Stomach smooth muscle (tissue), 2 donors: Measurements from ENCODE around the gene DNAAF8.

Experiments
- H3K27ac ChIP-seq: one replicate; pipeline ENCODE4 v1.7.0; 2013; ENCODE audit warnings: mild to moderate bottlenecking, low read length, inconsistent platforms
- H3K27me3 ChIP-seq, 2 donors: one replicate each; pipeline ENCODE4 v1.7.0; 2013; ENCODE audit warnings: low read length in 2 of 2; ENCODE audit not compliant: insufficient read depth in 2 of 2, control insufficient read depth in 1 of 2
- H3K36me3 ChIP-seq, 2 donors: one replicate each; pipeline ENCODE4 v1.7.0; 2013; ENCODE audit warnings: low read length in 2 of 2; ENCODE audit not compliant: control insufficient read depth in 2 of 2, insufficient read depth in 2 of 2
- H3K4me1 ChIP-seq: one replicate; pipeline ENCODE4 v1.7.0; 2013; ENCODE audit warnings: low read length; ENCODE audit not compliant: control insufficient read depth, insufficient read depth
- H3K4me3 ChIP-seq, 2 donors: one replicate each; pipeline ENCODE4 v1.7.0; 2013; ENCODE audit warnings: low read length in 2 of 2
- H3K9ac ChIP-seq, 2 donors: one replicate each; pipeline ENCODE4 v1.7.0; 2013; ENCODE audit warnings: low read length in 2 of 2, mild to moderate bottlenecking in 1 of 2
- H3K9me3 ChIP-seq, 2 donors: one replicate each; pipeline ENCODE4 v1.7.0; 2013; ENCODE audit warnings: low read length in 2 of 2; ENCODE audit not compliant: control insufficient read depth in 2 of 2
- donor health status: healthy.
- donor health status: Pancreatic carcinoma.

The DNAAF8 gene

DNA sequence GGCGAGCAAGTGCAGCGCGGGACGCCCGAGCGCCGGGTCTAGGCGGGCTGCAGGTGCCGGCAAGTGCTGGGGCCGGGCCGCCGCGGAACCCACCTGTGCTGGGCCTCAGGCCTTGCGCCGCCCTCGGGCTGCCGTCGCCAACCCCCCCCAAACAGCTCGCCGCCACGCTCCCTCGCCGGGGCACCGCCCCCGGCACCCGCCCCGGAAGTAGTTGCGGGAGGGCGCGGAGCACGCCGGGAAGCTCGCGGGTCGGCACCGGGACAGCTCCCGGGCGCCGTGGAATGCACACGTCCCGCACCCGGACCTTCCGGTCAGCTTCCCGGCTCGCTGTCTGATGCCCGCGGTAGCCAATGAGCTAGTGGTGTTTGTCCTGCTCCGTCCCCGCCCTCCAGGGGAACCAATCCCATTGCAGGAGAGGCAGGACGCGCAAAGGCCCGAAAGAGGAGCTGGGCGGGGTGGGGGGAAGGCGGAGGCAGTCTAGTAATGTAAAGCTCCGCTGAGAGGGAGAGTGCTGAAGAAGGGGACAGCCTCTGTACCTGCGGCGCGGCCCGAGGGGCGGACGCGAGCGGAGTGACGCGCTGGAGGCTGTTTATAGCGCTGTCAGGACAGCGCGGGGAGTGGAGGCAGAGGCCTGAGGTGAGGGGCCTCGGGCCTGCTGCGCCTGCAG lies at the start of gene DNAAF8, which contains the start of gene ANKS3:
DNAAF8 (plus strand) TSS at position 475 of the 667 bp plus-strand sequence. CDS start 1,978 bp downstream, outside the sequence.
ANKS3 (minus strand) TSS at position 209 of the 667 bp plus-strand sequence. CDS start 4,122 bp downstream, outside the sequence.
- Histone ChIP-seq H3K27ac (peak within 1 kb of the TSS; percentile 76), H3K9ac (peak within 1 kb of the TSS; percentile 78 to 79)

DNA sequence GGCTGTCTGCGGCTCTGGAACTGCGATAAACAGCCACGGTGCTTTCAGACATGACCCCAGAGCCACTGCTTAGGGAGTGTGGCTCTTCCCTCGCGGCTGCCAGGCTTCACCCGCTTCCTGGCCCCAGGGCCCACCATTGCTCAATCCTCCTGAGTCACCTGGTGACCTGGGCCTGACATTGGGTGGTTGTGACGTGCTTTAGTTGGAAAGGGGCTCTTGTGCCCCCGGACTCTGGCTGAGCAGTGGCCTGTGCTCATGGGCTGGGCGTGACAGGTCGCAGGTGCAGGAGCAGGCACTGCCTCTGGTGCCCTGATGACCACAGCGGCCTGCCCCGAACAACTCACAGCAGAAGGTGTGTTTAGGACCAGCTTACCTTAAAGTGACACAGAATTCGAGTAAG lies 49.6 kb upstream of the DNAAF8 start:
- H3K27ac ChIP-seq: no peak overlapping the region
- H3K27me3 ChIP-seq: no peaks in the 10 kb centered on the region
- H3K4me1 ChIP-seq: peaks cover 5% of the 10 kb centered on the region
- H3K4me3 ChIP-seq: no peak overlapping the region
- H3K9me3 ChIP-seq: no peaks in the 10 kb centered on the region
- no peak overlapping the region for H3K9ac ChIP-seq
- H3K36me3 ChIP-seq: peaks cover 11 to 29% of the 10 kb centered on the region in 2 donors

More for the DNA sequence above, at the start of gene DNAAF8, which contains the start of gene ANKS3:
- Histone ChIP-seq H3K4me3 (peak within 1 kb of the TSS; percentile 87 to 95), H3K4me1 (peaks cover 17% of the 10 kb centered on the region), H3K36me3 (peaks cover 3 to 8% of the 10 kb centered on the region in 2 donors), H3K27me3 (peaks cover 0 to 2% of the 10 kb centered on the region in 2 donors), H3K9me3 (no peaks in the 10 kb centered on the region)

DNA sequence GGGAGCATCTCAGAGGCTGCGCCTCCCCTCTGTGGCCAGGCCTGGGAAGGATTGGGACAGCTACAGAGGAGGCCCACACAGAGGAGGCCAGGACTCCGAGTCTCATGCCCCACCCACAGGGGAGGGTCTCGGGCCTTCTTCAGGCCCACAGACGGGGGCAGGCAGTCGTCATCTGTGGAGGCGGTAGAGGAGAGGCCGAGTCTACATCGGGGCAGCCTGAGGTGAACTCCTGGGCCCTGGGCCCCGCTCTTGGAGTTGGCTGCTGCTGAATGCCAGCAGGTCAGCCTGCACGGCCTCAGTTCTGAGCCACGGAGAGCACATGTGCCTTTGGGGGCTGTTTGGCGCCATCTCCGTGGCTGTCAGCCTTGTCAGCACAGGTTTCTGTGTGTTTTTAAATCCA lies 49.0 kb upstream of the DNAAF8 start:
- no peaks in the 10 kb centered on the region for H3K27me3 ChIP-seq
- H3K36me3 ChIP-seq: peaks cover 11 to 28% of the 10 kb centered on the region in 2 donors
- H3K27ac ChIP-seq: no peak overlapping the region
- H3K4me1 ChIP-seq: peaks cover 5% of the 10 kb centered on the region
- H3K9ac ChIP-seq: no peak overlapping the region
- no peak overlapping the region for H3K4me3 ChIP-seq
- no peaks in the 10 kb centered on the region for H3K9me3 ChIP-seq

DNA sequence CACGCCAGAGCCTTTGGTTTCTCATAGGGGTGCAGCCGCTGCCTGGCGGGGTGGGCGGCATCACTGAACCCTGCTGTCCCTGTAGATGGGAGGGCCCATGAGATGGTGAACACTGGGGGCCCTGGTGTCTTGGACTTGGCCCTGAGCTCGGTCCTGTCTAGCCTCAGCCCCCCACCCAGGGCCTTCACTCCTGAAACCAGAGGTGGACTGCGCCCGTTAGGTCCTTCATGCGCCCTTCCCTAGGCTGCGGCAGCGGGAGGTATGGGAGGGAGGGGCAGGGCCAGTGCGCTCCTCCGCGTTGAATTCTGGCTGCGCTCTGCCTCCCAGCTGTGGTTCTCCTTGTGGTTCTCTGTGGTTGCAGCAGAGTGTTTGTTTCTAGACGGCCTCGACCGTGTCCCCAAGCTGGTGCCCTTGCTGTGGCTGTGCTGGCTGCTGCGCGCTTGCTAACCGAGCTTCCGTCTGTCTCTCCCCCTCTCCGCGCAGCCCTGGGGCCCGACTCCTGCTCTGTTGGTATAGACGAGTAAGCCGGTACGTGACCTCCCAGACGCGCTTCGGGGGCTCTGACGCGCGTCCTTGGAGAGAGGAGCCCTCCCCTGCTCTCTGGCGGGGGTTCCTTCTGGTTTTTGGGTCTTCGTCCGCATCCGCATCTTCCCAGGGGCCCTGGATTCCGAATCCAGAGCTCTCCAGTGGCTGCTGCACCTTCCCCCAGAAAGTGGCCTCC lies 48.4 kb upstream of the DNAAF8 start:
- Histone ChIP-seq H3K36me3 (peaks cover 11 to 27% of the 10 kb centered on the region in 2 donors), H3K4me1 (peaks cover 5% of the 10 kb centered on the region), H3K27me3 (no peaks in the 10 kb centered on the region), H3K9ac (no peak overlapping the region), H3K27ac (no peak overlapping the region), H3K4me3 (no peak overlapping the region), H3K9me3 (no peaks in the 10 kb centered on the region)

DNA sequence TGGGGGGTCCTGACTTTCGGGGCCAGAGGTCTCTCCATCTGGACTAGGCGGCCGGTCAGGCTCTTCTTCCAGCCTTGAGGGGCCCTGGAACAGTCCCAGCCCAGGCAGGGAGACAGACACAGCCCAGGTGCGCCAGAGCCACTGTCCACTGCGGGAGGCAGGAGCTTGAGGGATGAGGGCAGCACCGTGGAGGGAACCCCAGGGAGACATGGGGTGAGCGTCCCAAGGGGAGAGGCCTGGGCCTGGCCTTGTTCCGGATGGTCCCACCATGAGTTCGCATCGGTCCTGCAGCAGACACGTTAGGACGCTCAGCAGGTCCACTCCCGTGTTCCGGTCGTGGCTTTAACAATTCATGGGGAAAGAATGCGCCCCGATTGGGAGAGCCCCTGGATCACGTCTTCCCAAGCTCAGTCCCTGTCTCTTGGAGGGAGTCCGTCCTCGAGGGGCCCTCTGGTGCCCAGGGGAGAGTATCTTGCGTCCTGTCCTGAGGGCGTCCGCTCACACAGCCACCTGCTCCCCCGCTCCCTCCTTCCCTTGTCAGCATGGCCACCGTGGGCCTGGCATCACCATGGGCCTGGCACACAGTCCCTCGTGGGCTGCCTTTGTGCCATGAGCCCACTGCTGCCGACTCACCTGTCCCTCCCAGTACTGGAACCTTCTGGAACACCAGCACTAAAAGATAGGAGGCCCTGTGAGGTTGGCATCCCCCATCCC lies 47.7 kb upstream of the DNAAF8 start:
- H3K4me3 ChIP-seq: no peak overlapping the region
- peaks cover 5% of the 10 kb centered on the region for H3K4me1 ChIP-seq
- H3K9me3 ChIP-seq: no peaks in the 10 kb centered on the region
- peaks cover 11 to 25% of the 10 kb centered on the region in 2 donors for H3K36me3 ChIP-seq
- no peak overlapping the region for H3K27ac ChIP-seq
- no peak overlapping the region for H3K9ac ChIP-seq
- no peaks in the 10 kb centered on the region for H3K27me3 ChIP-seq

DNA sequence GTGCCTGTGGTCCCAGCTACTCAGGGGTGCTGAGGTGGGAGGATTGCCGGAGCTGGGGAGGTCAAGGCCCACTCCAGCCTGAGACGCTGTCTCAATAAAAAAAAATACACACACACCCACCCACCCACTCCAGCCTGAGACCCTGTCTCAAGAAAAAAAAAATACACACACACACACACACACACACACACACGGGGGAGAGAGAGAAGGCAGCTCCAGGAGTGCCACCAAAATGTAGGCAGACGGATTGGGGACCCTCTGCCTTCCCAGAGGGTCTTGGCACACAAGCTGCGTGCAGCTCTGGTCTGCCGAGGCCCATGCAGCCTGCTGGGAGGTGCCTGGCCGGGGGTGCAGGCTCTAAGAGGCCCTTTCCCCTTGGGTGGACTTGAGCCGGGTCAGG lies 46.9 kb upstream of the DNAAF8 start:
- Histone ChIP-seq H3K27me3 (no peaks in the 10 kb centered on the region), H3K4me3 (no peak overlapping the region), H3K9ac (no peak overlapping the region), H3K27ac (no peak overlapping the region), H3K36me3 (peaks cover 11 to 24% of the 10 kb centered on the region in 2 donors), H3K9me3 (no peaks in the 10 kb centered on the region), H3K4me1 (peaks cover 4% of the 10 kb centered on the region)

DNA sequence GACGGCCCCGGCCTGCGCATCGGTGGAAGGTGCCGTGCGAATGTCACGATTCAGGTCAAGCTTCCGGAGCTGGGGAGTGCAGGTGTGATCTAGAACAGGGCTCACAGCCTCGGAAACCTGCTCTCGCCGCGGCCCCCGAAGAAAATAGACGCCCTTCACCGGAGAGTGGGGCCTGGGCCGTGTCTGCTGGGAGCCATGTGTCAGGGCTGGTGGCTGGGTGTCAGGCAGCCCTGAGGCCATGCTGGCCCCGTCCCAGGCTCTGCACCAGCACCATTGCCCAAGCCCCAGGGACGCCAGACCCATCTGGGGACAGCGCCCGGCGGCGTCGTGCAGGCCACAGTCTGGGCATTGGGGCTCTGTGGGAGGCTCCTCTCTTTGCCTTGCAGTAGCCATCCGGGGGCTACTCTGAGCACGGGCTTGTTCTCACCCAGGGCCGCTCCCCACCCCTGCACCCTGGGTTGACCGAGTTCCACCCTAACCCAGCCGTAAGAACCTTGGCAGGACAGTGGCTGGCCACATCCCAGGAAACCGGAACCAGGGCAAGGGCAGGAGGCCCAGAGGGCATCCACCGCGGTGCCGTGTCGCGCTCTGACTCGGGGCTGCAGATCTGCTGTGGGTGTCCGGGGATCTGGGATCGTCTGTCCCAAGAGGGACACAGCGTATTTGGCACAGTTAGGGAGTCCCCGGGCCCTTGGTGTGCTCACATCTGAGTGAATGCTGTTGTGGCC lies 46.2 kb upstream of the DNAAF8 start:
- no peak overlapping the region for H3K4me3 ChIP-seq
- H3K4me1 ChIP-seq: peaks cover 7% of the 10 kb centered on the region
- no peaks in the 10 kb centered on the region for H3K27me3 ChIP-seq
- H3K9ac ChIP-seq: no peak overlapping the region
- no peaks in the 10 kb centered on the region for H3K9me3 ChIP-seq
- H3K36me3 ChIP-seq: peaks cover 11 to 23% of the 10 kb centered on the region in 2 donors
- H3K27ac ChIP-seq: no peak overlapping the region

DNA sequence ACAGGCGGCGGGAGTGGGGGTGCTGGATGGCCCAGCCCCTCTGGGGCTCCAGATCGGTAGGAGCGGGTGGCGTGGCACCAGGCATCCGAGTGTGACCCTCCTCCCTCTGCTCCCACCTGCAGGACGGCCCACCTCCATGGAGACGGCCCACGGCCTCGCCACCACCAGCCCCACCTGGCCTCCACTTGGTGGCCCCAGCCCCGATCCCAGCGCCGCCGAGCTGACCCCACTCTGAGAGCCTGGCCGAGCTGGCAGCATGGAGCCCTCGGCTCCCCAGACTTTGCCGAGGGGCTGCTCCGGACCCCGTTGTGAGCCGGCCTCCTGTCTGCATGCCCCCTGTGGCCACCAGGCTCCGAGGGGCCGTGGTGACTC lies 45.7 kb upstream of the DNAAF8 start:
- no peak overlapping the region for H3K27ac ChIP-seq
- H3K36me3 ChIP-seq: peaks cover 5 to 22% of the 10 kb centered on the region in 2 donors
- peaks cover 9% of the 10 kb centered on the region for H3K4me1 ChIP-seq
- no peak overlapping the region for H3K9ac ChIP-seq
- H3K27me3 ChIP-seq: no peaks in the 10 kb centered on the region
- H3K4me3 ChIP-seq: no peak overlapping the region
- H3K9me3 ChIP-seq: no peaks in the 10 kb centered on the region

DNA sequence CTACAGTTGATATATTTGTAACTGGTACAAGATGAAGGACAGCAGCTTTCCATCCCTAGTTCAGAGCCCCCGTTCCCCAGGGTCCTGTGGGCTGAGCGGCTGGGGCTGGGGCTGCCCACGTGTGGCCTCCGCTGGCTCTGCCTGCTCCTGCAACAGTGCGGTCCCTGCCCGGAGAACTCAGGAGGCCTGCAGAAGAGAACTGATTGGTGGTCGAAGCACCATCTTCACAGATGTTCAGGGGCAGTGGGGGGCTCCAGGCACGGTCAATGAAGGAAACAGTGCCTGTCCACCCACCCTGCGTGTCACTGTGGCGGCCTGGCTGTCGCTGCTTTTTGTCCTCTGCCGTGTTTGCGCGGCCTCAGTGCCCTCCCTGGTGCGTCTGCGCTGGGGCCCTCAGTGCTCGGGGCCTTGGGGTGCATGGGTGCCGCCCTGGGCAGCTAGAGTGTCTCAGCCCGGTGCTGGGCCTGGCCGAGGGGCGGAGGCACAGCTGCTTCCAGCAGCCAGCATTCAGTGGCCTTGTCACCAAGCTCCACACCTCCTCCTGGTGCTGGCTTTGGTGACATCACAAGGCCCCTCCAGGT lies 45.2 kb upstream of the DNAAF8 start:
- Histone ChIP-seq H3K9me3 (no peaks in the 10 kb centered on the region), H3K4me3 (no peak overlapping the region), H3K4me1 (peaks cover 11% of the 10 kb centered on the region), H3K36me3 (peaks cover 2 to 19% of the 10 kb centered on the region in 2 donors), H3K9ac (no peak overlapping the region), H3K27ac (no peak overlapping the region), H3K27me3 (no peaks in the 10 kb centered on the region)
